CD1c-positive myeloid dendritic cell (primary cell): Measurements from ENCODE around the gene MACO1.

Source experiments
- DNase-seq: peaks from one replicate; pipeline ENCODE4 v3.0.0-alpha.2; 2016; ENCODE audit errors: extremely low spot score

MACO1 gene

GRCh38 chr1:25523542-25523941 lies 92.8 kb downstream of the MACO1 start:
- DNase-seq = no peak

- DNase-seq = no peak
Observed at GRCh38 chr1:25524568-25525360, 94.1 kb downstream of the MACO1 start.

GRCh38 chr1:25525361-25525688 lies 94.6 kb downstream of the MACO1 start:
- no peak for DNase-seq

GRCh38 chr1:25526753-25527152 lies 96.1 kb downstream of the MACO1 start:
- DNase-seq = no peak

- no peak for DNase-seq
Observed at GRCh38 chr1:25527226-25527846, 96.6 kb downstream of the MACO1 start.

GRCh38 chr1:25527946-25528595 lies 97.4 kb downstream of the MACO1 start:
- no peak for DNase-seq

- no peak for DNase-seq
Observed at GRCh38 chr1:25528881-25529517, 98.3 kb downstream of the MACO1 start.

GRCh38 chr1:25529518-25530185 lies 99.0 kb downstream of the MACO1 start:
- DNase-seq = no peak

- DNase-seq = no peak
Observed at GRCh38 chr1:25530186-25531081, 99.7 kb downstream of the MACO1 start.

GRCh38 chr1:25531082-25531461 lies 100.4 kb downstream of the MACO1 start:
- peak; percentile 20 for DNase-seq

- DNase-seq = no peak
Observed at GRCh38 chr1:25532970-25533369, 102.3 kb downstream of the MACO1 start.

GRCh38 chr1:25533775-25534409 lies 103.2 kb downstream of the MACO1 start:
- DNase-seq = no peak

GRCh38 chr1:25534410-25534788 lies 103.7 kb downstream of the MACO1 start:
- no peak for DNase-seq

GRCh38 chr1:25536124-25536523 lies 105.4 kb downstream of the MACO1 start:
- no peak for DNase-seq

GRCh38 chr1:25537153-25537831 lies 106.6 kb downstream of the MACO1 start:
- DNase-seq = peak; percentile 81

GRCh38 chr1:25538191-25538767 lies 107.6 kb downstream of the MACO1 start:
- no peak for DNase-seq

- no peak for DNase-seq
Observed at GRCh38 chr1:25540750-25541342, 110.1 kb downstream of the MACO1 start.

- DNase-seq = no peak
Observed at GRCh38 chr1:25541425-25541824, 110.7 kb downstream of the MACO1 start.
